GM12878 (cell line): ENCODE data around the gene FAM53B. TPM values are rescaled to one million over a fixed set of nuclear protein-coding genes. Genes with fewer than 3 reads are reported as not detected.

Experiments used
- ATAC-seq: fragments of 200-7000 bp; cut with Tn5 transposase; 3 replicates; pipeline ENCODE4 v1.9.1; 2020; ENCODE audit warnings: mild to moderate bottlenecking, moderate library complexity
- BruUV-seq: library from RNA; stranded (reverse); fragments of 400-500 nt; replicated peaks from 2 replicates; lab custom pipeline; 2021; lab: Mats Ljungman, UMichigan
- CTCF ChIA-PET: fragments of 300-600 bp; sonication (Branson Sonifier 250); formaldehyde crosslinking; extraction: SDS; loops from one replicate; lab custom pipeline; 2021; ENCODE audit warnings: inconsistent platforms; lab: Yijun Ruan, JAX
- POLR2A ChIA-PET: fragments of 350-600 bp; formaldehyde crosslinking; extraction: SDS; loops from one replicate; lab custom pipeline; 2021; ENCODE audit warnings: inconsistent platforms; lab: Charles Lee
- RAD21 ChIA-PET: fragments of 300-600 bp; sonication (Branson Sonifier 250); formaldehyde crosslinking; loops from one replicate; lab custom pipeline; 2023; ENCODE audit warnings: antibody characterized with exemption; ENCODE audit not compliant: unreplicated experiment; lab: Charles Lee
- SMC1A ChIA-PET: fragments of 300-600 bp; sonication (Branson Sonifier 250); formaldehyde crosslinking; loops from one replicate; lab custom pipeline; 2023; ENCODE audit not compliant: unreplicated experiment, uncharacterized antibody; lab: Charles Lee
- DNase-seq: peaks from one replicate; pipeline ENCODE4 v3.0.0-alpha.2; 2011; ENCODE audit warnings: low read depth, low spot score
- FAIRE-seq: peaks from 3 replicates; lab custom pipeline; 2011; peaks lifted over from hg19 to GRCh38; lab: Jason Lieb, UNC
- H2AFZ ChIP-seq: 2 replicates; pipeline ENCODE4 v1.6.0; 2011; ENCODE audit warnings: low read depth, low read length, control low read depth; ENCODE audit not compliant: control insufficient read depth
- H3K27ac ChIP-seq: 2 replicates; pipeline ENCODE4 v1.5.1; 2011; ENCODE audit warnings: control low read depth; ENCODE audit not compliant: control insufficient read depth, insufficient read depth
- H3K27me3 ChIP-seq, 2 experiments: replicated peaks in 1 of 2; 2 replicates each; pipeline versions ENCODE4 v1.6.0 to v1.6.1; 2011; ENCODE audit warnings: low read length in 1 of 2; ENCODE audit not compliant: control insufficient read depth in 2 of 2, insufficient read depth in 2 of 2
- H3K36me3 ChIP-seq, 2 experiments: 2 replicates each; pipeline ENCODE4 v1.5.1; 2011; ENCODE audit warnings: low read length in 1 of 2; ENCODE audit not compliant: control insufficient read depth in 2 of 2, insufficient read depth in 2 of 2
- H3K4me1 ChIP-seq: 2 replicates; pipeline ENCODE4 v1.6.1; 2011; ENCODE audit warnings: mild to moderate bottlenecking, low read length, moderate library complexity, mixed read lengths; ENCODE audit not compliant: control insufficient read depth, insufficient read depth
- H3K4me2 ChIP-seq: 2 replicates; pipeline ENCODE4 v1.6.0; 2011; ENCODE audit warnings: control low read depth; ENCODE audit not compliant: control insufficient read depth, insufficient read depth
- H3K4me3 ChIP-seq: fragments of 200-600 bp; sonication (generic); 2 replicates; pipeline ENCODE4 v1.5.1; 2016
- H3K79me2 ChIP-seq: 2 replicates; pipeline ENCODE4 v1.6.0; 2011; ENCODE audit warnings: low read length; ENCODE audit not compliant: control insufficient read depth, insufficient read depth
- H3K9ac ChIP-seq: 2 replicates; pipeline ENCODE4 v1.8.0; 2011; ENCODE audit warnings: low read length, control low read depth, mixed read lengths; ENCODE audit not compliant: control insufficient read depth, insufficient read depth
- H3K9me3 ChIP-seq: replicated peaks from 3 replicates; pipeline ENCODE4 v1.5.1; 2011; ENCODE audit warnings: mild to moderate bottlenecking, low read length; ENCODE audit not compliant: control insufficient read depth, insufficient read depth
- H4K20me1 ChIP-seq: 2 replicates; pipeline ENCODE4 v1.6.0; 2011; ENCODE audit not compliant: control insufficient read depth, insufficient read depth
- BCLAF1 ChIP-seq: fragments of 450-650 bp; IDR thresholded peaks from 2 replicates; pipeline ENCODE4 v1.6.1; 2017; ENCODE audit warnings: antibody characterized with exemption, mild to moderate bottlenecking, moderate library complexity
- WGBS: methylation state at CpG from one replicate; pipeline ENCODE4 v1.1.6; 2016; ENCODE audit warnings: low lambda C conversion rate; ENCODE audit not compliant: insufficient replicate concordance, insufficient coverage; ENCODE audit errors: missing lambda C conversion rate; 5-methylcytosine and 5-hydroxymethylcytosine counted together
- in situ Hi-C: fragments of 300-500 bp; cut with MboI; formaldehyde crosslinking; loops from 9 replicates; pipeline ENCODE4 v1.14.3; 2018; ENCODE audit warnings: mixed read lengths
- intact Hi-C: fragments of 100-400 bp; cut with micrococcal nuclease; formaldehyde crosslinking; loops from one replicate; pipeline ENCODE4 v1.14.2; 2022; ENCODE audit not compliant: unreplicated experiment
- polyA plus RNA-seq, 11 experiments: library from polyadenylated mRNA; depleted of rRNA in 4 of 11; unstranded in 6 of 11; stranded (reverse) in 5 of 11; fragments of >200 nt; fragmentation: Nextera tagmentation in 4 of 11; fragmentation: Illumina TruSeq in 1 of 11; extraction: Ambion mirVana in 4 of 11; extraction: Trizol in 1 of 11; gene quantifications; 1 replicate in 1 of 11; 2 replicates in 10 of 11; pipeline versions ENCODE4 v1.2.1 to v1.2.3, GENCODE V29; 2011 to 2016; ENCODE audit warnings: inconsistent platforms in 2 of 11, missing spikeins in 2 of 11, low read depth in 1 of 11
- total RNA-seq, 4 experiments: library from RNA; depleted of rRNA in 3 of 4; stranded (reverse); fragments of >200 nt in 3 of 4; fragmentation: Illumina TruSeq in 1 of 4; extraction: Trizol in 1 of 4; gene quantifications; 2 replicates each; pipeline versions ENCODE4 v1.2.1 to v1.2.3, GENCODE V29; 2013 to 2021

FAM53B gene
- total and polyA plus RNA-seq, 10 of the 15 experiments (the other 5 are each of a cell fraction or from before 2014, with no cell fraction given): 0.05 to 26.3 (median 8.1) TPM

- no TSS peak for BruUV-seq
- no peaks in the 10 kb centered on the region for H3K9me3 ChIP-seq
- no peak overlapping the region for H3K9ac ChIP-seq
- in situ Hi-C loops (no loop called here), intact Hi-C loops (no loop called here)
- no peak for TF ChIP-seq BCLAF1
- TF ChIP-seq, all 136 proteins: peak for 0
- Histone ChIP-seq H3K79me2 (no peaks in the 10 kb centered on the region), H3K4me2 (no peak overlapping the region), H3K4me3 (no peak overlapping the region), H4K20me1 (no peaks in the 10 kb centered on the region), H3K36me3 (peaks cover 22 to 28% of the 10 kb centered on the region in 2 experiments), H3K27me3 (no peaks in the 10 kb centered on the region), H3K4me1 (peaks cover 5% of the 10 kb centered on the region), H2AFZ (no peak overlapping the region), H3K27ac (no peak overlapping the region)
- FAIRE-seq (no peak), ATAC-seq (no peak), DNase-seq (no peak)
- ChIA-PET CTCF (interaction anchor here (0.8 to 1.0 kb wide), 2 partner anchors 10 to 63 kb away, joined by 3 read pairs; no protein-coding TSS in a partner anchor), SMC1A (interaction anchor here (1.1 to 7.1 kb wide), 3 partner anchors 9 to 63 kb away, joined by 3 to 37 read pairs (median 9); no protein-coding TSS in a partner anchor), RAD21 (interaction anchor here (1.6 kb wide), 1 partner anchor 62 kb away, joined by 4 read pairs; no protein-coding TSS in a partner anchor), POLR2A (no interaction called here)
- WGBS: 69% methylated on average over 12 of the region's 12 CpGs
Measured at GRCh38 chr10:124678557-124679240, 65.5 kb downstream of the FAM53B start.
